HepG2 (cell line): ENCODE results near the gene MED13. TPM values are rescaled to one million over a fixed set of nuclear protein-coding genes. Genes with fewer than 3 reads are reported as not detected.

Experiments
- HES4 ChIP-seq: sonication (generic); formaldehyde crosslinking; IDR thresholded peaks from 2 replicates; pipeline ENCODE4 v1.9.0; 2021; ENCODE audit warnings: mild to moderate bottlenecking, missing genetic modification reagents, borderline replicate concordance
- KMT2A ChIP-seq: sonication (generic); formaldehyde crosslinking; IDR thresholded peaks from 2 replicates; pipeline ENCODE4 v1.4.0; 2020; ENCODE audit warnings: missing genetic modification reagents
- MED8 ChIP-seq: sonication (generic); formaldehyde crosslinking; IDR thresholded peaks from 2 replicates; pipeline ENCODE4 v1.8.1; 2023; ENCODE audit warnings: mild to moderate bottlenecking, missing genetic modification reagents; ENCODE audit not compliant: insufficient replicate concordance
- NCOR1 ChIP-seq: fragments of 200-600 bp; sonication (generic); IDR thresholded peaks from 2 replicates; pipeline ENCODE4 v1.7.0; 2017; ENCODE audit warnings: antibody characterized with exemption, low read length, borderline replicate concordance
- RARG ChIP-seq: sonication (generic); formaldehyde crosslinking; IDR thresholded peaks from 2 replicates; pipeline ENCODE4 v1.4.0; 2020; ENCODE audit warnings: low read depth, mild to moderate bottlenecking, missing genetic modification reagents
- RFX1 ChIP-seq: fragments of 450-650 bp; IDR thresholded peaks from 2 replicates; pipeline ENCODE4 v1.6.1; 2017
- U2AF2 ChIP-seq: fragments of 200-400 bp; formaldehyde crosslinking; IDR thresholded peaks from 2 replicates; pipeline ENCODE4 v1.6.1; 2017; ENCODE audit warnings: low read depth, mild to moderate bottlenecking, low read length
- ZC3H13 ChIP-seq: sonication (generic); formaldehyde crosslinking; IDR thresholded peaks from 2 replicates; pipeline ENCODE4 v1.8.1; 2023; ENCODE audit warnings: mild to moderate bottlenecking, missing genetic modification reagents, moderate library complexity
- ZFY ChIP-seq: sonication (generic); formaldehyde crosslinking; IDR thresholded peaks from 2 replicates; pipeline ENCODE4 v1.4.0; 2020; ENCODE audit warnings: missing genetic modification reagents
- ZKSCAN5 ChIP-seq: sonication (generic); formaldehyde crosslinking; IDR thresholded peaks from 2 replicates; pipeline ENCODE4 v1.5.1; 2020; ENCODE audit warnings: mild to moderate bottlenecking, missing genetic modification reagents
- ZSCAN22 ChIP-seq: sonication (generic); formaldehyde crosslinking; IDR thresholded peaks from 2 replicates; pipeline ENCODE4 v1.4.0; 2020; ENCODE audit warnings: mild to moderate bottlenecking, missing genetic modification reagents
- polyA plus RNA-seq, 8 experiments: library from polyadenylated mRNA; depleted of rRNA in 3 of 8; stranded (reverse) in 7 of 8; unstranded in 1 of 8; fragments of >200 nt; fragmentation: Illumina TruSeq in 4 of 8; extraction: Trizol in 4 of 8; gene quantifications; 2 replicates each; pipeline versions ENCODE4 v1.2.1 to v1.2.3, GENCODE V29; 2011 to 2016; ENCODE audit warnings: low read depth in 4 of 8, missing spikeins in 1 of 8, mixed read lengths in 1 of 8; ENCODE audit not compliant: insufficient read depth in 1 of 8
- total RNA-seq, 5 experiments: library from RNA; depleted of rRNA; stranded (reverse); fragments of >200 nt; fragmentation: Illumina TruSeq; extraction: Trizol; gene quantifications; 2 replicates each; pipeline ENCODE4 v1.2.3, GENCODE V29; 2016; ENCODE audit warnings: low read depth in 1 of 5
- TF ChIP-seq, protein P1 (sequence below): sonication (generic); formaldehyde crosslinking; IDR thresholded peaks from 2 replicates; pipeline ENCODE4 v1.5.1; 2020; ENCODE audit warnings: missing genetic modification reagents, mild to moderate bottlenecking, borderline replicate concordance
- TF ChIP-seq, protein P2 (sequence below): sonication (generic); formaldehyde crosslinking; conservative IDR thresholded peaks from 2 replicates; pipeline ENCODE4 v1.5.0; 2020; ENCODE audit warnings: missing genetic modification reagents
- TF ChIP-seq, protein P3 (sequence below): sonication (generic); formaldehyde crosslinking; IDR thresholded peaks from 2 replicates; pipeline ENCODE4 v1.8.1; 2023; ENCODE audit warnings: mild to moderate bottlenecking, missing genetic modification reagents
- TF ChIP-seq, protein P4 (sequence below): sonication (generic); formaldehyde crosslinking; IDR thresholded peaks from 2 replicates; pipeline ENCODE4 v1.5.0; 2020; ENCODE audit warnings: mild to moderate bottlenecking, low read depth, missing genetic modification reagents, borderline replicate concordance
- TF ChIP-seq, protein P5 (sequence below): sonication (generic); formaldehyde crosslinking; IDR thresholded peaks from 2 replicates; pipeline ENCODE4 v1.4.0; 2020; ENCODE audit warnings: missing genetic modification reagents
- TF ChIP-seq, protein P6 (sequence below), 2 experiments: sonication (generic) in 1 of 2; formaldehyde crosslinking in 1 of 2; IDR thresholded peaks; 2 replicates each; pipeline versions ENCODE4 v1.5.1 to v1.6.1; 2011 to 2020; ENCODE audit warnings: borderline replicate concordance in 1 of 2, low read depth in 1 of 2, low read length in 1 of 2, mild to moderate bottlenecking in 1 of 2, missing genetic modification reagents in 1 of 2, moderate library complexity in 1 of 2

MED13 gene
- total and polyA plus RNA-seq, 2 of the 13 experiments (the other 11 are each of a cell fraction or from before 2014, with no cell fraction given), result 27.4 to 69.1 TPM

DNA sequence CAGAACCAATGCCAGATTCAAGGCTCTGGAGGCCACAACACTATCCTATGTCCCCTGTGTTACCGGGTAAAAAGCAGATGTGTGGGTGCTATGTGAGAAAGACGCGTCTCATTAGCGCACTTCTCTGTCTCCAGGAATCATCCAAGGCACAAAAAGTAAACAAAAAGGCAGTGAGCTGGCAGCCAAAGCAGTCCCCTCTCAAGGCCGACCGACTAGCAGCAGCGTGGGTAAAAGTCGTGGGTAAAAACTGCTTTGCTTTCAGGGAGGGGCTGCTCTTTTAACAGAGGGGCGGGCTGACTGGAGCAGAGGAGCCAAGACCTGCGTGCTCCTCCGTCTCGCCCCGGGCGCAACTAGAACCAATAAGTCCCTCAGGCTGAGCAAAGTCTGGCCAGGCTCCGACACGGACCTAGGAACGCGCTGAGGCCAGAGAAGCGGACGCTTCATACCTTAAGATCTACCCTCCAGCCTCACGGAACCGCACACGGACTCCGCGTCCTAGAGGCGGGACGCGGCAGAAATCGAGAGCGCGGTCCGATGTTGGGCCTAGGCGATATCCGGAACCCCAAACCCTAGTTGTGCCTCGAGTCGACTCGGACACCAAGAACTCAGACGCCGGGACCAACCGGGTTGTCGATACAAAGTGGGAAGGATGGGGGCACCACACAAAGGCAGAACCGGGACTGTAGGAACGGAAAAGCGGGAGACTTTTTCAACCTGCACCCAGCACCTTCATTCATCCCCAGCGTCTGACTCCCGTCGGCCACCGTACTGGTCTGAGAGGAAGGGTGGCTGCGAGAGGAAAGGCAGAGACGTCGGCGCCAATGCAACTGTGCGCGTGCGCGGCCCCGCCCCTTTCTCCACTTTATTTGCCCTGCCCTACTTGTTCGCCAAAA, 137.6 kb downstream of the MED13 start, which contains the start of gene INTS2 (continued):
- TF ChIP-seq, protein P1, sequence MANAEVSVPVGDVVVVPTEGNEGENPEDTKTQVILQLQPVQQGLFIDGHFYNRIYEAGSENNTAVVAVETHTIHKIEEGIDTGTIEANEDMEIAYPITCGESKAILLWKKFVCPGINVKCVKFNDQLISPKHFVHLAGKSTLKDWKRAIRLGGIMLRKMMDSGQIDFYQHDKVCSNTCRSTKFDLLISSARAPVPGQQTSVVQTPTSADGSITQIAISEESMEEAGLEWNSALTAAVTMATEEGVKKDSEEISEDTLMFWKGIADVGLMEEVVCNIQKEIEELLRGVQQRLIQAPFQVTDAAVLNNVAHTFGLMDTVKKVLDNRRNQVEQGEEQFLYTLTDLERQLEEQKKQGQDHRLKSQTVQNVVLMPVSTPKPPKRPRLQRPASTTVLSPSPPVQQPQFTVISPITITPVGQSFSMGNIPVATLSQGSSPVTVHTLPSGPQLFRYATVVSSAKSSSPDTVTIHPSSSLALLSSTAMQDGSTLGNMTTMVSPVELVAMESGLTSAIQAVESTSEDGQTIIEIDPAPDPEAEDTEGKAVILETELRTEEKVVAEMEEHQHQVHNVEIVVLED (CRISPR knock-in tag), result peak; percentile 83
- peak; percentile 39; the same call in 1 of the 2 replicates for TF ChIP-seq ZSCAN22
- peak; percentile 97 for TF ChIP-seq KMT2A (CRISPR knock-in tag)
- TF ChIP-seq, protein P2, sequence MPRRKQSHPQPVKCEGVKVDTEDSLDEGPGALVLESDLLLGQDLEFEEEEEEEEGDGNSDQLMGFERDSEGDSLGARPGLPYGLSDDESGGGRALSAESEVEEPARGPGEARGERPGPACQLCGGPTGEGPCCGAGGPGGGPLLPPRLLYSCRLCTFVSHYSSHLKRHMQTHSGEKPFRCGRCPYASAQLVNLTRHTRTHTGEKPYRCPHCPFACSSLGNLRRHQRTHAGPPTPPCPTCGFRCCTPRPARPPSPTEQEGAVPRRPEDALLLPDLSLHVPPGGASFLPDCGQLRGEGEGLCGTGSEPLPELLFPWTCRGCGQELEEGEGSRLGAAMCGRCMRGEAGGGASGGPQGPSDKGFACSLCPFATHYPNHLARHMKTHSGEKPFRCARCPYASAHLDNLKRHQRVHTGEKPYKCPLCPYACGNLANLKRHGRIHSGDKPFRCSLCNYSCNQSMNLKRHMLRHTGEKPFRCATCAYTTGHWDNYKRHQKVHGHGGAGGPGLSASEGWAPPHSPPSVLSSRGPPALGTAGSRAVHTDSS, result no peak
- 0 out of 2 replicates have a peak, but pooled peaks have one; percentile 38 for TF ChIP-seq RARG (CRISPR knock-in tag)
- TF ChIP-seq U2AF2, result no peak
- peak; percentile 44 for TF ChIP-seq MED8 (CRISPR knock-in tag)
- TF ChIP-seq, protein P3, sequence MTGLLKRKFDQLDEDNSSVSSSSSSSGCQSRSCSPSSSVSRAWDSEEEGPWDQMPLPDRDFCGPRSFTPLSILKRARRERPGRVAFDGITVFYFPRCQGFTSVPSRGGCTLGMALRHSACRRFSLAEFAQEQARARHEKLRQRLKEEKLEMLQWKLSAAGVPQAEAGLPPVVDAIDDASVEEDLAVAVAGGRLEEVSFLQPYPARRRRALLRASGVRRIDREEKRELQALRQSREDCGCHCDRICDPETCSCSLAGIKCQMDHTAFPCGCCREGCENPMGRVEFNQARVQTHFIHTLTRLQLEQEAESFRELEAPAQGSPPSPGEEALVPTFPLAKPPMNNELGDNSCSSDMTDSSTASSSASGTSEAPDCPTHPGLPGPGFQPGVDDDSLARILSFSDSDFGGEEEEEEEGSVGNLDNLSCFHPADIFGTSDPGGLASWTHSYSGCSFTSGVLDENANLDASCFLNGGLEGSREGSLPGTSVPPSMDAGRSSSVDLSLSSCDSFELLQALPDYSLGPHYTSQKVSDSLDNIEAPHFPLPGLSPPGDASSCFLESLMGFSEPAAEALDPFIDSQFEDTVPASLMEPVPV, result peak; percentile 91
- TF ChIP-seq RFX1, result no peak
- TF ChIP-seq, protein P4, sequence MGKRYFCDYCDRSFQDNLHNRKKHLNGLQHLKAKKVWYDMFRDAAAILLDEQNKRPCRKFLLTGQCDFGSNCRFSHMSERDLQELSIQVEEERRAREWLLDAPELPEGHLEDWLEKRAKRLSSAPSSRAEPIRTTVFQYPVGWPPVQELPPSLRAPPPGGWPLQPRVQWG, result no peak
- TF ChIP-seq, protein P5, sequence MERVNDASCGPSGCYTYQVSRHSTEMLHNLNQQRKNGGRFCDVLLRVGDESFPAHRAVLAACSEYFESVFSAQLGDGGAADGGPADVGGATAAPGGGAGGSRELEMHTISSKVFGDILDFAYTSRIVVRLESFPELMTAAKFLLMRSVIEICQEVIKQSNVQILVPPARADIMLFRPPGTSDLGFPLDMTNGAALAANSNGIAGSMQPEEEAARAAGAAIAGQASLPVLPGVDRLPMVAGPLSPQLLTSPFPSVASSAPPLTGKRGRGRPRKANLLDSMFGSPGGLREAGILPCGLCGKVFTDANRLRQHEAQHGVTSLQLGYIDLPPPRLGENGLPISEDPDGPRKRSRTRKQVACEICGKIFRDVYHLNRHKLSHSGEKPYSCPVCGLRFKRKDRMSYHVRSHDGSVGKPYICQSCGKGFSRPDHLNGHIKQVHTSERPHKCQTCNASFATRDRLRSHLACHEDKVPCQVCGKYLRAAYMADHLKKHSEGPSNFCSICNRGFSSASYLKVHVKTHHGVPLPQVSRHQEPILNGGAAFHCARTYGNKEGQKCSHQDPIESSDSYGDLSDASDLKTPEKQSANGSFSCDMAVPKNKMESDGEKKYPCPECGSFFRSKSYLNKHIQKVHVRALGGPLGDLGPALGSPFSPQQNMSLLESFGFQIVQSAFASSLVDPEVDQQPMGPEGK (CRISPR knock-in tag), result peak; percentile 81
- TF ChIP-seq, protein P6, sequence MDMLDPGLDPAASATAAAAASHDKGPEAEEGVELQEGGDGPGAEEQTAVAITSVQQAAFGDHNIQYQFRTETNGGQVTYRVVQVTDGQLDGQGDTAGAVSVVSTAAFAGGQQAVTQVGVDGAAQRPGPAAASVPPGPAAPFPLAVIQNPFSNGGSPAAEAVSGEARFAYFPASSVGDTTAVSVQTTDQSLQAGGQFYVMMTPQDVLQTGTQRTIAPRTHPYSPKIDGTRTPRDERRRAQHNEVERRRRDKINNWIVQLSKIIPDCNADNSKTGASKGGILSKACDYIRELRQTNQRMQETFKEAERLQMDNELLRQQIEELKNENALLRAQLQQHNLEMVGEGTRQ (IDR thresholded peaks at IDR 0.05; ENCODE audit: low read depth, low read length), result no peak
- TF ChIP-seq, protein P6 (CRISPR knock-in tag; IDR thresholded peaks at IDR 0.05; ENCODE audit: borderline replicate concordance), result no peak
- TF ChIP-seq ZKSCAN5, result no peak
- no peak for TF ChIP-seq ZC3H13 (CRISPR knock-in tag)
- peak; percentile 100 for TF ChIP-seq ZFY (CRISPR knock-in tag)
- peak; percentile 28; the same call in 1 of the 2 replicates for TF ChIP-seq NCOR1
- peak; percentile 91 for TF ChIP-seq HES4 (CRISPR knock-in tag)
